Measurements from ENCODE around the gene ZNF787. TPM values are rescaled to one million over a fixed set of nuclear protein-coding genes. Genes with fewer than 3 reads are reported as not detected.

The ZNF787 gene
- total and polyA plus RNA-seq, 2 donors (not counting 3 experiments of a cell fraction or from before 2014, with no cell fraction given): 11.6 to 32.7 TPM

GRCh38 chr19:56103027-56103614 lies 18.0 kb downstream of the ZNF787 start:
- peaks cover 52% of the 10 kb centered on the region for H3K79me2 ChIP-seq (ENCODE audit: control insufficient read depth, insufficient read depth, low read length)
- POLR2A ChIA-PET: no interaction called here
- TF ChIP-seq POLR2A (IDR thresholded peaks at IDR 0.05; ENCODE audit: low read depth, low read length) (no peak), JUN (IDR thresholded peaks at IDR 0.05; ENCODE audit: borderline replicate concordance, insufficient read depth, insufficient read length, low read depth) (no peak), CTCF (IDR thresholded peaks at IDR 0.05; ENCODE audit: extremely low read depth in 1 of 2, insufficient read depth in 1 of 2, low read depth in 1 of 2, low read length in 2 of 2) (no peak), MAX (IDR thresholded peaks at IDR 0.05; ENCODE audit: insufficient read depth, insufficient read length) (no peak), EZH2 (IDR thresholded peaks at IDR 0.05; ENCODE audit: borderline replicate concordance, low read depth, low read length, severe bottlenecking) (no peak), GATA2 (IDR thresholded peaks at IDR 0.05; ENCODE audit: insufficient read depth, insufficient read length, low read depth, low read length) (no peak), POLR2AphosphoS5 (IDR thresholded peaks at IDR 0.05; ENCODE audit: insufficient read depth, low read depth, low read length) (no peak), FOS (IDR thresholded peaks at IDR 0.05; ENCODE audit: borderline replicate concordance, insufficient read depth, low read length) (no peak), MYC (IDR thresholded peaks at IDR 0.05; ENCODE audit: low read depth, low read length) (no peak)

More at GRCh38 chr19:56103027-56103614, 18.0 kb downstream of the ZNF787 start:
- no peaks in the 10 kb centered on the region for H3K27me3 ChIP-seq (ENCODE audit: control insufficient read depth in 2 of 2, insufficient read depth in 2 of 2, low read length in 2 of 2)
- H3K27ac ChIP-seq (ENCODE audit: insufficient read depth, low read depth, low read length): no peak overlapping the region
- dilution Hi-C loops (cut with MboI; ENCODE audit: extremely low pct_ligation_motif_present, low sequenced_read_pairs) (no loop called here), intact Hi-C loops (cut with micrococcal nuclease) (no loop called here)
- no peak overlapping the region for H3K4me3 ChIP-seq (replicated peaks in 1 of 3; ENCODE audit: insufficient read depth in 1 of 3, low read depth in 1 of 3, low read length in 3 of 3)
- H3K9ac ChIP-seq (replicated peaks; ENCODE audit: extremely low read depth, insufficient read depth, low read length): no peak overlapping the region
- H3K9me1 ChIP-seq (replicated peaks; ENCODE audit: control insufficient read depth, extremely low read depth, insufficient read depth, low read length): no peaks in the 10 kb centered on the region
- CTCF ChIA-PET: no interaction called here
- H3K4me1 ChIP-seq (ENCODE audit: control insufficient read depth, extremely low read depth, insufficient read depth, low read length): no peaks in the 10 kb centered on the region
- BruUV-seq (replicated peaks): no TSS peak
- H4K20me1 ChIP-seq (replicated peaks; ENCODE audit: control insufficient read depth, extremely low read depth, insufficient read depth, low read length): no peaks in the 10 kb centered on the region
- H3K36me3 ChIP-seq (ENCODE audit: control insufficient read depth in 2 of 2, extremely low read depth in 1 of 2, insufficient read depth in 2 of 2, low read length in 2 of 2): peaks cover 0 to 2% of the 10 kb centered on the region in 2 experiments
- no peaks in the 10 kb centered on the region for H3K9me3 ChIP-seq (replicated peaks; ENCODE audit: control insufficient read depth, insufficient read depth, low read length)
- DNase-seq (ENCODE audit: low read depth, low spot score) (no peak), FAIRE-seq (no peak)
- H2AFZ ChIP-seq (ENCODE audit: low read depth, low read length): no peak overlapping the region
- H3K4me2 ChIP-seq (ENCODE audit: insufficient read depth, low read length): no peak overlapping the region

Measured in endothelial cell of umbilical vein (primary cell).